ACC112 (cell line): ENCODE data around the gene LYPD6.

Experiments
- H2AFZ ChIP-seq: fragments of 200-600 bp; sonication (generic); one replicate; pipeline ENCODE4 v1.6.0; 2017; ENCODE audit warnings: antibody characterized with exemption, low read length; ENCODE audit not compliant: unreplicated experiment
- H3K27ac ChIP-seq: fragments of 200-600 bp; sonication (generic); 2 replicates; pipeline ENCODE4 v1.5.1; 2014; ENCODE audit warnings: low read depth, mild to moderate bottlenecking, antibody characterized with exemption, low read length, moderate library complexity
- H3K27me3 ChIP-seq: fragments of 200-600 bp; sonication (generic); 2 replicates; pipeline ENCODE4 v1.6.1; 2014; ENCODE audit warnings: mild to moderate bottlenecking, antibody characterized with exemption, low read length, moderate library complexity, mixed read lengths; ENCODE audit not compliant: insufficient read depth
- H3K36me3 ChIP-seq: fragments of 200-600 bp; sonication (generic); 2 replicates; pipeline ENCODE4 v1.6.1; 2016; ENCODE audit warnings: mild to moderate bottlenecking, antibody characterized with exemption, low read length, moderate library complexity, mixed read lengths; ENCODE audit not compliant: insufficient read depth
- H3K4me1 ChIP-seq: fragments of 200-600 bp; sonication (generic); one replicate; pipeline ENCODE4 v1.6.1; 2016; ENCODE audit warnings: low read length, mixed read lengths; ENCODE audit not compliant: insufficient read depth, unreplicated experiment, control insufficient read depth
- H3K4me3 ChIP-seq: fragments of 200-600 bp; sonication (generic); 2 replicates; pipeline ENCODE4 v1.5.1; 2014; ENCODE audit warnings: mild to moderate bottlenecking, low read depth, low read length
- H3K79me2 ChIP-seq: fragments of 200-600 bp; sonication (generic); one replicate; pipeline ENCODE4 v1.6.0; 2016; ENCODE audit warnings: low read length; ENCODE audit not compliant: control insufficient read depth, unreplicated experiment, insufficient read depth

LYPD6 gene

GRCh38 chr2:149330127-149331022 lies at the start of gene LYPD6:
Gene LYPD6, plus strand, starts transcription at chr2:149330587. Its CDS starts 107,122 bp downstream, at chr2:149437709.
- Histone ChIP-seq H2AFZ (peak within 1 kb of the TSS; percentile 91), H3K4me3 (peak within 1 kb of the TSS; percentile 73), H3K27me3 (peaks cover 65% of the 10 kb centered on the region), H3K4me1 (no peaks in the 10 kb centered on the region), H3K36me3 (no peaks in the 10 kb centered on the region), H3K27ac (no peak within 1 kb of the TSS), H3K79me2 (no peaks in the 10 kb centered on the region)

DNA sequence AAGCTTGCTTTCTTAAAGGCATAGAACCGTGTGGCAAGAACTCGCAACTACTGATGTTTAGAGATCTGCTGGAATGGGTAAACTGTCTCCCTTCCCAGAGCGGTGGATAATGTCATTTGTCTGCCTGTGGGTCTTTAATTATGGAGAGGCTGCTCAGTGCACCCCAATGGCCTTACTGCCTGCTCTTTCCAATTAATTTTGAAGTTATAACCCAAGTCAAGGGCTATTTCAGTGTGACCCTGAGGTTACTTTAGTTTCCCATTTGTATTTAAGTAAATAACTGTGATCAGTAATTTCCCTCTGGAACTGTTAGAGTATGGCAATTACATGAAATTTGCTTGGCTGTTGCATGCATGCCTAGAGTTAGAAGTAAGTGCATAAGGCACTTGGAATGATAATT lies 48.9 kb upstream of the LYPD6 start:
- Histone ChIP-seq H2AFZ (no peak overlapping the region), H3K27ac (no peak overlapping the region), H3K27me3 (no peaks in the 10 kb centered on the region), H3K79me2 (no peaks in the 10 kb centered on the region), H3K4me1 (no peaks in the 10 kb centered on the region), H3K36me3 (no peaks in the 10 kb centered on the region), H3K4me3 (no peak overlapping the region)

DNA sequence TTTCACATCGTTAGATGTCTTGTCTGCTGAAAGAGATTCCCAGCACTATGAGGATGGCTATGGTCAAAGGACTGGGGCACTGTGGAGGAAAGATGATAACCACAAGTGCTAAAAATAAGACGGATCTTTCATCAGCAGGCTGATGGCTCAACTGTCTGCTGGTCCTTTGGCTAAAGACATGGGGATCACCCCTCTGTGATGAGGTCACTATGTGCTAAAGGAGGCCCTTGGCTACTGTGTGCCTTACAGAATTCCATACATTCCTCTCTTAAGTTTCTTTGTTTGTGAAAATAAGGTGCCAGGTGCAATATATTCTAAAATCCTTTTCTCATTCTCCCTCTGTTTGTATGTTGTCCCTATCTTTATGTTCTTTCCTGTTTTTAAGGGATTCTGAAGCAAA lies 39.7 kb upstream of the LYPD6 start:
- Histone ChIP-seq H3K4me3 (no peak overlapping the region), H3K27ac (no peak overlapping the region), H3K27me3 (no peaks in the 10 kb centered on the region), H3K4me1 (no peaks in the 10 kb centered on the region), H3K79me2 (no peaks in the 10 kb centered on the region), H2AFZ (no peak overlapping the region), H3K36me3 (no peaks in the 10 kb centered on the region)

DNA sequence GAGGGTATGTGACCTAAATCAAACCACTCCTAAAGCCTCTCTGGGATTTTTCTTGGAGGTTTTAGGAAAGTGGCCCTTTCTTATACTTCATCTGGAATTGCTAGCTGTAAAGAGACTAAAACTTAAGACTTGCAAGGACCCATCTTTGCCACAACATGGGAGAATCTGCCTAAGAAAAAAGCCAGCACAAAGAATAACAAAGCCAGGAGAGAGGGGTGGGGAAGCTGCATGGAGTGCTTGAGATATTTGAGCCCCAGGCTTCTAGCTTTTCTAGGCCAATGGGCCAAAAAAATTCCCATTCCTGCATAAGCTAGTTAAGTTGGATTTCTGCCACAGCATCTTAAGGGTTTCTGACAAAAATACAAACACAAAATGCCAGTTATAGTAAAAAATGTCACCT lies 38.5 kb upstream of the LYPD6 start:
- no peaks in the 10 kb centered on the region for H3K79me2 ChIP-seq
- H3K27ac ChIP-seq, result no peak overlapping the region
- H3K4me1 ChIP-seq, result no peaks in the 10 kb centered on the region
- no peaks in the 10 kb centered on the region for H3K27me3 ChIP-seq
- H3K4me3 ChIP-seq, result no peak overlapping the region
- H3K36me3 ChIP-seq, result no peaks in the 10 kb centered on the region
- no peak overlapping the region for H2AFZ ChIP-seq

GRCh38 chr2:149296031-149296430 lies 34.4 kb upstream of the LYPD6 start:
- Histone ChIP-seq H3K79me2 (no peaks in the 10 kb centered on the region), H3K4me1 (no peaks in the 10 kb centered on the region), H3K27me3 (no peaks in the 10 kb centered on the region), H3K4me3 (no peak overlapping the region), H2AFZ (no peak overlapping the region), H3K36me3 (no peaks in the 10 kb centered on the region), H3K27ac (no peak overlapping the region)

GRCh38 chr2:149307014-149307413 lies 23.4 kb upstream of the LYPD6 start:
- Histone ChIP-seq H3K27ac (no peak overlapping the region), H2AFZ (no peak overlapping the region), H3K79me2 (no peaks in the 10 kb centered on the region), H3K36me3 (no peaks in the 10 kb centered on the region), H3K27me3 (peaks cover 11% of the 10 kb centered on the region; the same call in 1 of the 2 replicates), H3K4me1 (no peaks in the 10 kb centered on the region), H3K4me3 (no peak overlapping the region)

DNA sequence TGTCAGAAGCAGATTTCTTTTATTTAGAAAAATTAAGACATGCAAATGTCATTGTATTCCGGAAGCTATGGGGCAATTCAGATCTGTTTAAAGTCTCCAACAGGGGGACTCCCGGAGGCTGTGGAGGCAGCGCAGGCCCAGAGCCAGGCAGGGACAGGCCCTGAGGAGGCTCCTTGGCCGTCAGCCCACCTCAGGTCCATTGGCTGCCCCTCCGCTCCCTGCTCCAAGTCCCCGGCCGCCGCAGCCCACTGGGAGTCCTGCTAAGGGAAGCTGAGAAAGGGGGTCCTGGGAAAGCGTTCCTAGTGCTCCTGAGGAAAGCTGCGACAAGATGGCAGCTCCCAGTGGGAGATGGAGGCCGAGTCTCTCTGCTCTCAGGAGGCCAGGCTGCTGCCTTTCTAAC lies 20.0 kb upstream of the LYPD6 start:
- Histone ChIP-seq H3K4me3 (no peak overlapping the region), H2AFZ (no peak overlapping the region), H3K27ac (no peak overlapping the region), H3K4me1 (no peaks in the 10 kb centered on the region), H3K27me3 (peaks cover 20% of the 10 kb centered on the region; the same call in 1 of the 2 replicates), H3K36me3 (no peaks in the 10 kb centered on the region), H3K79me2 (no peaks in the 10 kb centered on the region)

DNA sequence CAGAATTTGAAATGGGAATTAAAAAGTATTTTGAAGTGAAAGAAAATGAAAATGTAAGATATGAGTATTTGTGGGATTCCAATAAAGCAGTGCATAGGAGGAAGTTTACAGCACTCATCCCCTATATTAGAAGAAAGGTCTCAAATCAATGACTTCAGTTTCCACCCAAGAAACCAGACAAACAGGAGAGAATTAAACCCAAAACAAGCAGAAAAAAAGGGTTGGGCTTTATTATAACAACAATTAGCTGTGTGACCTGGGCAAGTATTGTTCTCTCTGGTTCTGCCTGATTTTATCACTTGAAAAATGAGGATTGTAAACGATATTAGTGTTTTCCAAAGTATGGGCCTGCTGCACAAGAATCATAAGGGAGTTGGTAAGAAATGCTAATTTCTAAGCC lies 18.3 kb upstream of the LYPD6 start:
- H3K27ac ChIP-seq, result no peak overlapping the region
- H2AFZ ChIP-seq, result no peak overlapping the region
- no peaks in the 10 kb centered on the region for H3K36me3 ChIP-seq
- no peaks in the 10 kb centered on the region for H3K79me2 ChIP-seq
- H3K27me3 ChIP-seq, result peaks cover 18% of the 10 kb centered on the region; the same call in 1 of the 2 replicates
- H3K4me3 ChIP-seq, result no peak overlapping the region
- no peaks in the 10 kb centered on the region for H3K4me1 ChIP-seq

DNA sequence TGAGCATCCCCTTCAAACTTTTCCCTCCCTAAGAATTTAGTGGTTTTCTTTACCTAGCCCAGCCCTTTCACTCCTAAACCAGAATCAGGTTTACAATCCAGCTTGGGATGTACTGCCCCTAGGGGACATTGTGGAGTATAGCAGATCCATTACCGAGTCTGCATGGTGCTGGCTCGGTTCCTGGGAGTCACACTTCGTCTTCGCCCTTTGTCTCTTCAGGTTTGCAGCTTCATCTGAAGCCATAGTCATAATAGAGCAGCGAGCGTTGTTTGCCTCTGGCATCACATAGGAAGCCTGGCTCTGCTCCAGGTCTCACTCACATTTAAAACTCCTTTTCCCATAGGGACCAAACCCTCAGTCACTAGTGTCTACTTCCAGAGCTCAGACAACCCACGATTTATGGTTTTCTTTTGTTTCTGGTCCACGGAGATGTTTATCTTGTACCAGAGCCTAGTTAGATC lies 16.8 kb upstream of the LYPD6 start:
- no peaks in the 10 kb centered on the region for H3K79me2 ChIP-seq
- no peak overlapping the region for H3K4me3 ChIP-seq
- H2AFZ ChIP-seq, result no peak overlapping the region
- no peak overlapping the region for H3K27ac ChIP-seq
- no peaks in the 10 kb centered on the region for H3K4me1 ChIP-seq
- H3K36me3 ChIP-seq, result no peaks in the 10 kb centered on the region
- peaks cover 11% of the 10 kb centered on the region; the same call in 1 of the 2 replicates for H3K27me3 ChIP-seq

- no peaks in the 10 kb centered on the region for H3K79me2 ChIP-seq
- peaks cover 11% of the 10 kb centered on the region; the same call in 1 of the 2 replicates for H3K27me3 ChIP-seq
- no peak overlapping the region for H3K4me3 ChIP-seq
- H3K27ac ChIP-seq, result no peak overlapping the region
- no peaks in the 10 kb centered on the region for H3K36me3 ChIP-seq
- H2AFZ ChIP-seq, result no peak overlapping the region
- no peaks in the 10 kb centered on the region for H3K4me1 ChIP-seq
Measured at GRCh38 chr2:149314687-149315086, 15.7 kb upstream of the LYPD6 start.

DNA sequence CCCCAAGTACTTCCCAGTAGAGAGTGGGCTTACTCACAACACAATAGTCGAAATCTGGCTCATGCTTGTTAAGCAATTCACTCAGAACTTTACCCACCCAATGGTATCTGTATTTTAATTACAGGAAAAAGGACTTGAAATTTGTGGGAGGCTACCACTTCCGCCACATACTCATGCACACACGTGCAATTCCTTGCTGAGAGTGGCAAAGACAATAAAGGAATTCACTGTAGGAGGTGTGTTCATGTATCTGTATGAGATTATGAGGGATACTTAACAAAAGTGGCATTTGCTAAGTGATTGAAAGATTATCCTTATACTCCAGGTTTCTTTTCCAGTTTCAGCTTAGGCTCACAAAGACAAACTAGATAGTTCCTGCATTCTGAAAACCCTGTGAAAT lies 14.9 kb upstream of the LYPD6 start:
- H3K79me2 ChIP-seq, result no peaks in the 10 kb centered on the region
- no peak overlapping the region for H3K4me3 ChIP-seq
- H2AFZ ChIP-seq, result no peak overlapping the region
- H3K36me3 ChIP-seq, result no peaks in the 10 kb centered on the region
- H3K27ac ChIP-seq, result no peak overlapping the region
- H3K4me1 ChIP-seq, result no peaks in the 10 kb centered on the region
- H3K27me3 ChIP-seq, result peaks cover 11% of the 10 kb centered on the region; the same call in 1 of the 2 replicates
